ENCODE results near the gene ABHD6.
"Not testable (repeated sequence)": the region's sequence is repeated elsewhere in the genome, so short reads cannot be mapped to it uniquely, and the experiment has no call there.

The ABHD6 gene, protein sequence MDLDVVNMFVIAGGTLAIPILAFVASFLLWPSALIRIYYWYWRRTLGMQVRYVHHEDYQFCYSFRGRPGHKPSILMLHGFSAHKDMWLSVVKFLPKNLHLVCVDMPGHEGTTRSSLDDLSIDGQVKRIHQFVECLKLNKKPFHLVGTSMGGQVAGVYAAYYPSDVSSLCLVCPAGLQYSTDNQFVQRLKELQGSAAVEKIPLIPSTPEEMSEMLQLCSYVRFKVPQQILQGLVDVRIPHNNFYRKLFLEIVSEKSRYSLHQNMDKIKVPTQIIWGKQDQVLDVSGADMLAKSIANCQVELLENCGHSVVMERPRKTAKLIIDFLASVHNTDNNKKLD

DNA sequence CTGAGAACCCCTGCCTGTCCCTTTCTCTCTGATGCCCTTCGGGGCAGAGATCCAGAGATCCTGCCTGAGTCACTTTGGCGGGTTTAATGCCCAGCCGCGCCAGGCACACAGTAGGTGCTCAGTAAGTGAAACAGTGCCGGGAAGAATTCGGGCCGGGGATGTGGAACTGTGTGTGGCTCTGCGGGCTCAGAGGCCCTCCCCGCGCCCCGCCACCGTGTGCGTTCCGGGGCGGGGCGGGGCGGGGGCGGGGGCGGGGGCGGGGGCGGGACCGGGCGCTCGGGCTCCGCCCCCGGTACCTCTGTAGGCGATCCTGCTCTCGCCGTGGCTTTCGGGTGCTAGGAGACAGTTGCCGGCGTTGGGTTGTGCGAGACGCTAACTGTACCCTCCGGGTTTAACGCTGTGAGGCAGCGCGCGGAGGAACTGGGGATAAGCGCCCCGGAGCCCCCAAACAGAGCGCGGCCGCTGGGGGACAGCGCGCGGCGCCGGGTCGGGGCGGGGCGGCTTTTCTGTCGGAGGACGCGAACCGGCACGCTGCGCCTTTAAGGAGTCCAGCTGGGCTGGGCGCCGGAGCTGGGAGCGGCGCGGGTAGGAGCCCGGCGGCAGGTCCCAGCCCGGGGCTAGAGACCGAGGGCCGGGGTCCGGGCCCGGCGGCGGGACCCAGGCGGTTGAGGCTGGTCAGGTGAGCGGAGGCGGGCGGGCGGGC, at the start of gene ABHD6:
Gene ABHD6, plus strand, starts transcription at position 555 of the 703 bp plus-strand sequence. CDS start 18,795 bp downstream, outside the sequence.
- DNase-seq (ENCODE audit: low spot score), result peak; percentile 73

DNA sequence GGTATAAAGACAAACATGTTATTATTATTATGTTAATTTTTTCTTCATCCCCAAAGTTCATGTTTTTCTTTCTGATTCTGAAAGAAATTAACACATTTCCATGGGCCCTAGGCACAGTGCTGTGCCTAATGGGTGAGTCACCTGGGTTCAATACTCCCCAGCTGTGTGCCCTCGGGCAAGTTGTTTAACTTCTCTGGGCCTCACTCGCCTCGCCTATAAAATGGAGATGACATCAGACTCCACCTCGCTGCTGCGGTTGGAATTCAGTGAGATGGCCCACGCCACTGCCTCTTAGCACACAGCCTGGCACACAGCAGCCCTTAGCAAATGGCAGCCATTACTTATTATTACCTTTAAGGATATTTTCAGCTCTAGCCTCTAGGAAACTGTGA, 49.4 kb upstream of the ABHD6 start:
- DNase-seq (ENCODE audit: low spot score), result no peak

DNA sequence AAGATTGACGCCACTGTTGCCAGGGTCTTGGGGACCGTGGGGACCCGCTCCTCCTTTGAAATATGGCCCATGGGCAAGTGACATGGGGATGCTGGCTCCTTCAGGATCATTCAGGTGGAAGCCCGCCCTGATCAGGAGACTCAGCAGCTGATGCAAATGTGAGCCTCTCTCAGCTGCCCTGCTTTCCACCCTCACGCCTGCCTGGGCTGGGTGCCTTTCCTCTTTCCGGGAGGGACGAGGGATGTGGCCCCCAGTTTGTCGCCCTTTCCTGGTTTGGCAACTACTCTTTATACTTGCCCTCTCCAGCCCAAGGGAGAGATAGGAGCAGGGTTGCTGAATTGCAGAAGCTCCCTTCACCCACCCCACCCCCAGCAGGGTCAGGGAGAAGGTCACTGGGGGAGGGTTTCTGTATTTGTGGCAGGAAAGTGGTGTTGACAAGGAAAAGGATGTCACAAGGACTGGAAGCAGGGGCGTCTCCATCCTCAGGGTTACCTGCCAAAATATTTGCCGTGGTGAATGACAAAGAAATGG, 48.6 kb upstream of the ABHD6 start:
- no peak for DNase-seq (ENCODE audit: low spot score)

DNA sequence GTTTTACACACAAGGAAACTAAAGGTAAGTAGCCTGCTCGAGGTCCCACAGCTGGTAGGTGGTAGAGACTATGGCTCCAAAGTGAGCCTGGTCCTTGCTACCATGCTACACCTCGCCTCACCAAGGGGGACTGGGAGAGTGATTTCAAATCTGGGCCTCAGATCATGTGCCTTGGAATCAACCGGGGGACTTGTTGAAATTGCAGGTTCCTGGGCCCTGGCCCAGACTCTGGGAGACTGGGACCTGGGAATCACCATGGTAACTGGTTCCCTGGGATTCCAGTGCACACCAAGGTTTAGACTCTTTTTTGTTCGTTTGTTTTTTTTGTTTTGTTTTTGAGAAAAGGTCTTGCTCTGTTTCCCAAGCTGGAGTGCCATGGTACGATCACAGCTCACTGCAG, 47.9 kb upstream of the ABHD6 start:
- no peak for DNase-seq (ENCODE audit: low spot score)

DNA sequence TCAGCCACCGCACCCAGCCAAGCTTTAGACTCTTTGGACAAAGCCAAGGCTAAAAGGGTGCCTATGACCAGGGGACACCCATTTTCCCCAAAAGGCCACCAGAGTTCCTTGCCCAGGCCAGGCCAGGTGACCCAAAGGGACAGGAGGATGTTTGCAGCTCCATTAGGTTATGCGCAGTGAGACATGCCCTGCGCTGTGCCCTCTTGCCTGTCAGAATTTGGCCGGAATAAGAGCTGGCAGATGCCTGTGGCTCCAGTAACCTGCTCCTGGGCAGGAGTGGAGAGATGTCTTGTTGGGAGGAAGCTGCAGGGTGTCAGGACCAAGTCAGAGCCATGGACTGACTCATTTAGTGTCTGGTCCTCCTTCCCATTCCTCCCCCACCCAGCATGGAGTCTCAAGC, 47.3 kb upstream of the ABHD6 start:
- DNase-seq (ENCODE audit: low spot score), result no peak

DNA sequence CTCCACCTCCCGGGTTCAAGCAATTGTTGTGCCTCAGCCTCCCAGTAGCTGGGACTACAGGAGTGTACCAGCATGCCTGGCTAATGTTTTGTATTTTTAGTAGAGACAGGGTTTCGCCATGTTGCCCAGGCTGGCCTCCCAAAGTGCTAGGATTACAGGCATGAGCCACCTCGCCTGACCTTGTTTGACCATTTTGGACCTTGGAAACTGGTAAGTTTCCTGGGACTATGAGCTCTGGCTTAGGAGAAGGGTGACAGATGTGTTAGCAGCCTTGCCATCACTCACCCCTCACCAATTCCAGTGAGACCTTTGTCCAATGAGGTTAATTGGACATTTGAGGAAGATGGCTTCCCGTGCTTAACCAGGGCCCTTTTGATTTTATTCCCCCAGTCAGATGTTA, 46.7 kb upstream of the ABHD6 start:
- DNase-seq (ENCODE audit: low spot score), result no peak

DNA sequence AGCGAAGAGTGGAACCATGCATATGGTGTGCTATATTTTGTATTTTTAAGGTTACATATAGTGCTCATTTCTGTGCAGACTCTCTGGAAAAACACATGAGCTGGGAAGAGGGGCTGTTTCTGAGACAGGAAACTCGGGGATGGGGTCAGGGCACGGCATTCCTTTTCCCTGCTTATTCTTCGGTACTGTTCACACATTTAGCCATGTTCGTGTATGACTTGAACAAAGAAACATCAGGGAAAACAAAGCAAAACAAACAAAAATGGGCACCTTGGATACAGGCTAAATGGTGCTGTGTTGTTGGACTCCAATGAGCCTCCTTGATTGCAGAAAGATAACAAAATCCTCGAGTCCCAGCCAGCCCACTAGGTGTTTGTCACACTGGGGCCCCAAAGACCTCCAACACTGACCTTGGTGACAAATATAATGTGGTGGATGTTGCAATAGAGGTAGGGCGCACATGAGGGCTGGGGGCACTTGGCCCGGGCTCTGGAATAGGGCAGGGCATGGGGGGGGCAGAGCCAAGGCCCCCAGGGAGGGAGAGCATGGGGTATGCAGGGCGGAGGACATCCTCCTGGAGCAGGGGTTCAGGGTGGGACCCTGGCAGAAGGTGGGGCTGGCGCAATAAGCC, 46.1 kb upstream of the ABHD6 start:
- no peak for DNase-seq (ENCODE audit: low spot score)

DNA sequence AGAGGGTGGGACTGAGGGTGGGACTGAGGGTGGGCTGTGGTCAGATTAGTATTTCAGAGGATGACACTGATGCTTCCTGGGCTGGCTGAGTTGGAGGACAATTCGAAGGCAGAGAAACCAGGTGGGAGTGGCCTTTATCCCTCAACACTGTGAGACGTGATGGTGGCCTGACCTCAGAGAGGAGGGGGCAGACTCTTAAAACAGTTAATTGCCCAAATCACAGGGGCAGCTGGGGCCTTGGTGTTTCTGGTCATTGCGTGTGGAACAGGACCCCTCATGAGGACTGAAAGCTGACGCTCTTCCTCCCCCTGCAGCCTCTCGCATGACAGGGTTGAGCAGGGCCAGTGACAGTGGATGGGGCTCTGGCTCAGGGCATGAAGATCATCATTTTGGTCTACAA, 45.5 kb upstream of the ABHD6 start:
- no peak for DNase-seq (ENCODE audit: low spot score)

DNA sequence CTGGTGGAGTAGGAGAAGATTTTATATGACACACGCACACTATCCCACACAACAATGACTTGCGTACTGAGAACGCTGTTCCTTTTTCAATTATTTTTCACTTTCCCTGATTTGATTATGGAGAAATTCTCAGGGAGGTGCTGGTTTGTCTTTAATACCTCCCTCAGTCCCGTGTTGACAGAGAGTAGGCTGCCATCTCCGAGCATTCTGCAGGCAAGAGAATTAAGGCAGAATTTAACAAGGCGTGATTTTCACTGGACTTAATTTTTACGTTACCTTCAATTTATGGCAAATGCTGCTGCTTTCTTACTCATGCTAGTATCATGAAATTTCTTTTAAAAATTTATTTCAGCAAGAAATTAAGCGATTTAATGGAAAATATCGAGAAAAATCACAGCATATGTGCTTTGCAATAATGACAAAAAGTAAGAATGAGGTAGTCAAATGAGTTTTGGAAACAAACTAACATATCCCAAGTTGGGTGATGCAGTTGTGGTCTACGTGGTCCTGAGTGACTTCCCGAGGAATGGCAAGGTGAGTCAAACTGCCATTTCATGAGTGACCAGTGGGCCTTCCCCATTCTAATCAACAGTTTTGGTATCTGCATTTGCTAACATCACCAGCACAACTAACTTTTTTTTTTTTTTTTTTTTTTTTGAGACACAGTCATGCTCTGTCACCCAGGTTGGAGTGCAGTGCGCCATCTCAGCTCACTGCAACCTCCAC, 43.7 kb upstream of the ABHD6 start:
- DNase-seq (ENCODE audit: low spot score), result no peak

DNA sequence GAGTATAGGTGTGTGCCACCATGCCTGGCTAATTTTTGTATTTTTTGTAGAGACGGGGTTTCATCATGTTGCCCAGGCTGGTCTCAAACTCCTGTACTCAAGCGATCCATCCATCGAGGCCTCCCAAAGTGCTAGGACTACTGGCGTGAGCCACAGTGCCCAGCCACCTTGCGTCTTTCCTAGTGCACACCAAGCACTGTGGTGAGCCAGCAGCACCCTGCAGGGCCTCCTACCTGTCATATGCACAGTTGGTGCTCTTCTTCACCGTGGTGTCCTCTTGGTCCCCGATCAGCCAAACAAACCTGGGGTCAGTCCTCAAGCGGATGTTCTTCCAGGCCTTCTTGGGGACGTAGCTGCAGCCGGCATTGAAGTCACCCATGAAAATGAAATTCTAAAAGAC, 40.0 kb upstream of the ABHD6 start:
- DNase-seq (ENCODE audit: low spot score), result no peak

DNA sequence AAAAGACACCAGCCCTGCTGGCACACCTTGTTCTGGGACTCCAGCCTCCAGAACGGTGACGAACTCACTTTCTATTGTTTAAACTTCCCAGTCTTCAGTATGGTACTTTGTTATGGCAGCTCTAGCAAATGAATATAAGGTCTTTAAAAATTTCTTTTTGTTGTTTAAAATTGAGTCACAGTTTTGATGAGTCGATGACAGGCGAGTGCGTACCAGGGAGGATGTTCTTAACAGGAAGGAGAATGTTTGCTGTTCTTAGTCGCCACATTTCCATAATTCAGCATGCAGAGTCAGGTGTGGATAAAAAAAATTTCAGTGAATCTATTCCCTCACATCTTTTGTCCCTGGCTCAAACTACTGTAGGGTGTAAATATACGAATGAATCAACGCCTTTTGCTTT, 39.2 kb upstream of the ABHD6 start:
- DNase-seq (ENCODE audit: low spot score), result no peak

DNA sequence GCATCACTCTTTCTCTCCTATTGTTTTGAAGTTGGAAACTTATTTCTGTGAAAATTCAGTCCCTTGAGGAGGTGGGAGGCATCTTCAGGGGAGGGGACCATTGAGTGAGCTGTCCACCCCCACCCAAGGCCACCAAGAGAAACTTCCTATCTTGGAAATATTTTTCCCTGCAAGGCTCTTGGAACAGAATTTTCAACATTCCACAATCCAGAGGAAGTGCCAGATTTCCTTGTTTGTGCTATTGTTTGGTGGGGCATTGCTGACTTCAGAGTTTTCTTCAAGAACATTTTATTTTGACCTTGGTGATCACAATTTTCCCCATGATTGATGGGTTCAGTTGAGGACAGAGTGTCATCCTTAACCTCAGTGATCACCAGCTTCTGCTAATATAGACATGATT, 38.8 kb upstream of the ABHD6 start:
- no peak for DNase-seq (ENCODE audit: low spot score)

DNA sequence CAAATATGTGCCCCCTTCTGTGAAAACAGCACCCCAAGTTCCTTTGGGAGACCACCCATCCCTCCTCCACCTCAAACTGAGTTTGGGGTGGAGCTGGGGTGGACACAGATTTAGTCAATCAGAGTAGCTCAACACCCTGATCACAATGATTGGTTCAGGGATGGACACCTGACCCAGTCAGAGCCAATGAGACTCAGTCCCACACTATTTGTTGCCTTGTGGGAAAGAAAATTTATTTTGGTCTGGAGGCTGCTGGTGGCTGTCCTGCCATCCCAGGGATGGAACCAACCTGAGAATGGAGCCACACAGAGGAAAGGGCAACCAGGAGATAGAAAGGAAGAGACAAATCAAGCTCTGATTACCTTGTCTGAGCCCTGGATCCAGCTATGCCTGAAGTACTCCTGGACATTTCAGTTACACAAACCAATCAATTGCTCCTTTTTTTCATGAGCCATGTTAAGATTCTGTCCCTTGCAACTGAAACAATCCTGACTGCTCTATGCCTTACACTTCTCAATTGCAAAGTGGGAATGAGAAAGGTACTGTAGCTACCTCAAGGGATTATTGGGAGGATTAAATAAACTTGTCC, 37.4 kb upstream of the ABHD6 start:
- no peak for DNase-seq (ENCODE audit: low spot score)

DNA sequence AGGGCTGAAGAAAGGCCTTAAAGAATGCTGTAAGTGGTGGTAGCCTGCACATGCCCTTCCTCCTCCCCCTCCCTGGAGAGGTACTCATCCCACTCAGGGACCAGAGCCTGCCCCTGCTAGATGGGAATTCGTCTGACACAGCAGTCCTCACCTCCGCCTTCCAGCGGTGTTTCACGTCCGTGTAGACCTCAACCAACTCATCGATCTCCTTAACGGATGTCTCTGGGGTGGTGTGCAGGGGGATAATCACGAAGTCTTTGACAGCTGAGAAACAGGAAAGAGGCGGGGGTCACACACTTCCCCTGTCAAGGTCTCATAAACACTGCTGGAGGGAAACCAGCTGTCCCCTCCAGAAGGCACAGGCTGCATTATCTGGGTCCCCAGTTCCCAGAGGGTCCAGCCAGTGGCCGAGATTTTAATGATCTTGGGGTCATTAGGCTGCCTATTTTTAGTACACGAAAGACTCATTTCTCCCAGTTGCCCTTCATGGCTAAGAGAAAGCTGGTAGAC, 36.7 kb upstream of the ABHD6 start:
- no peak for DNase-seq (ENCODE audit: low spot score)

DNA sequence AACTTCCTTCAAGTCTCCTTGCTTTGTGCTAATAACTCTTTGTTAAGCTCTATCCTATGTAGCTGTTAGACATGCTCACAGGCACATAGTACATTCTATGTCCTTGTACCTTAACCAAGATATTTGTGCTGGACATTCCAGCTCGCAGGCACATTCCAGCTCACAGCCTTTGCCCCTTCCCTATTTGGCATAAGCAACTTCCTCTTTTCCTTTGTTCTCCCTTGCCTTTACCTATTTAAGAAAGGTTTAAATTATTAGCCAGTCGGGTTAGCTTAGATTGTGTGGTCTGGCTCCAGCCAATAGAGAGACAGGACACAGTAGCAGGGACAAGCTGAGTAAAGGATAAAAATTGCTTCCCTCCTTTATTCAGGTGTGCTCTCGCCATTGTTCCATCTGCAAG, 36.1 kb upstream of the ABHD6 start:
- not testable (repeated sequence) for DNase-seq (ENCODE audit: low spot score)

DNA sequence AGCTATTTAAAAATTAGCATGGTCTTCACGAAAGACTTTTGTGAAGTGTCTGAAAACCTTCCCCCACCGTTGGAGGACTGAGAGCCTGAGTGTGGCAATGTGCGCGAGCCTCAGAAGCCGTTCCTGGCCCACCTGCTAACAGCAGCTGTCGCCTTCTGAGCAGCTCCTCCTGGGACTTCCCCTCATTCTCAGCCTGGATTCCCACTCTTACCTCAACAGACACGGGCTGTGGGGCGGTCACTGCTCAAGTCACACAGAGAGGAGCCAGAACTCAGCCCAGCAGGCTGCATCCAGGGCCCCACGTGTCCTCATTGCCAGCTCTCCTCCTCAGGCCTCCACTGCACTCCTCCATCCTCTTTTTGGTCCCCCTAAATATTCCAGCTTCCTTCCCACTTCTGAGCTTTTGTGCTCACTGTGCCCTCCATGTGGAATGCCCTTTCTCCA, 34.7 kb upstream of the ABHD6 start:
- DNase-seq (ENCODE audit: low spot score), result no peak

DNA sequence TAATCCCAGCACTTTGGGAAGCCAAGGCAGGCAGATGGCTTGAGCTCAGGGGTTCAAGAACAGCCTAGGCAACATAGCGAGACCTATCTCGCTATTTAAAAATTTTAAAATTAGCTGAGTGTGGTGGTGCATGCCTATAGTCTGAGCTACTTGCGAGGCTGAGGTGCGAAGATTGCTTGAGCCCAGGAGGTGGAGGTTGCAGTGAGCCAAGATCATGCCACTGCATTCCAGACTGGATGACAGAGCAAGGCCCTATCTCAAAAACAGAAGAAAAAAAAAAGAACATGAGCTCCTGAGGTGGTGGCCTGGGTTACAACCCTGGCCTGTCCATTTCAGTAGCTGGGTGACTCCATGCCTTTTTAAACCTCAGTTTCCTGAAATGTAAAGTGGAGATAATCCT, 34.1 kb upstream of the ABHD6 start:
- no peak for DNase-seq (ENCODE audit: low spot score)

DNA sequence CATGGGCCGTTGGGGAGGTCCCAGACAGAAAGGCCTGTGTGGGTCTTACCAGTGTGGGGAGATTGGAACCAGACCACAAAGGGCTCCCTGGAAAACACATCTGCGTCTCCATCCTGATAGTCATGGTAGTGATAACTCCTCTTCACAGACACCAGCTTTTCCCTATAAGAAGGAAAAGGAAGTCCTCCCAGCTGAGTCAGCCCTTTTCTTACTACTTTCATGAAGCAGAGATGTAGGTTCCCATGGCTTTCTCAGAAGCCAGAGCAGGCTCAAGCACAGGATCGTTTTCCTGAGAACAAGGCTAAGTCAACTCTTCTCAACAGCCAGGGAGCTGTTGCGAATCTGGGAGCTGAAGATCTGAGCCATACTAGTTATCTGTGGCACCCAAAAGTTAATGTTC, 32.9 kb upstream of the ABHD6 start:
- no peak for DNase-seq (ENCODE audit: low spot score)

DNA sequence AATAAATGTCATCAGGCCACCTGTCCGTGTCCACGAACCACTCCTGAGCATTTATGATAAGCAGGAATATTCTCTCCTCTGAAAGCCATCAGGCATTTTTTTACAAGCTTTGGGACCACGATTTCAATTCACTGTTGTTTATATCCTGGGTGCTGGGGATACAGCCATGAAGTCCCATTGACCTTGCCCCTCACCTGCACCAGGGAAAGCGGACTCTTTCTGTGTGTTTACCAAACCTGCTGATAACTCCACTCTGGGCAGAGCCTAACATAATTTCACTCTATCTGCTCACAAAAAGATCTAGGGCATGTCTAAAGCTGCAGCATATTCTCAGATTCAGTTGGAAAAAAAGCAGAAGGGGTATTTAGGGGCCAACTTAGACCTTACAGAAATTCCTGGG, 31.6 kb upstream of the ABHD6 start:
- DNase-seq (ENCODE audit: low spot score), result no peak

DNA sequence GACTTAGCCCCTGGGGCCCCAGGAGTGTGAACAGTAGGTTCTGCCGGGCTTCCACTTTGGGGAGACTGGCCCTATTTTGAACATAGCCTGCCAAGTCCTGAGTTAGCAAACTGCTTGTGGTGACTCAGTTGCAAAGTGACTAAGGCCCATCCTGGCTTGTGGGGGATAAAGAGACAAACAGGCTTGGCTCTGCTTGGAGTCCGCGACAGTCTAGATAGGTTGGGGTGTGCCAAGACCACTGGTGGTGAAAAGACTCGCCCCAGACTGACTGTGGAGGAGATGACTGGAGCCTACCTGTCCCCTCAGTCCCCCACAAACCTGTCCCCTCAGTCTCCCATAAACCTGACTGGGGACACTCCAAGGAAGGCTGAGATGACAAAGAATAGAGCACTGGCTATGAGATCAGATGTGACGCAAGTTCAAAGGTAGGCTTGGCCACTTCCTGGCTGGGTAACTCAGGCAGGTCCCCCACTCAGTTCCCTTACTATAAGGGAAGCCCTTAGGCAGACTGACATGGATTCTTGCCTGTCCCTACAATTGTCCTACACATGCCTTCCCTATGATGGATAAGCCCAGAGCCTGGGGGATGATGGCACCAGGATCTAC, 31.1 kb upstream of the ABHD6 start:
- no peak for DNase-seq (ENCODE audit: low spot score)

DNA sequence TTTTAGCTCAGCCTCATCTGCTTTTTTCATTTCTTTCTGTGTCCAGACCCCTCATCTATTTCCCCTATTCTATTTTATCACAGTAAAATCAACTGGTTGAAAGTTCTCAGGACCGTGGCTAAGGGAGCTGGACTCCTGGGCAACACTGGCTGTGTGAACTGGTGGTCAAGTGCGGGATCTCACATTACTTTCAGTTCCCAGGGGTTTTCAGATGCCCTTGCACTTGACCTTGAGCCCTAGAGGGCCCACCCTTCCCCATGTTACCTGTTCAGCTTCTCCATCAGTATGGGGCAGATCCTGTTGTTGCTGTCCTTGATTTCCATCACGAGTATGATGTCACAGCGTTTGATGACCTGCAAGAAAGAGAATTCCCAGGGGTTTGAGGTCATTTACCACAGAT, 29.6 kb upstream of the ABHD6 start:
- DNase-seq (ENCODE audit: low spot score), result no peak

Data from CD4-positive, alpha-beta T cell treated with Interleukin-6 at 100 ng/mL for 8 hours (primary cell).